ENCODE data around the gene CLCA4. TPM values are rescaled to one million over a fixed set of nuclear protein-coding genes. Genes with fewer than 3 reads are reported as not detected.

CLCA4 gene
- total and polyA plus RNA-seq, 2 of the 4 experiments (the other 2 are of a cell fraction): not detected

DNA sequence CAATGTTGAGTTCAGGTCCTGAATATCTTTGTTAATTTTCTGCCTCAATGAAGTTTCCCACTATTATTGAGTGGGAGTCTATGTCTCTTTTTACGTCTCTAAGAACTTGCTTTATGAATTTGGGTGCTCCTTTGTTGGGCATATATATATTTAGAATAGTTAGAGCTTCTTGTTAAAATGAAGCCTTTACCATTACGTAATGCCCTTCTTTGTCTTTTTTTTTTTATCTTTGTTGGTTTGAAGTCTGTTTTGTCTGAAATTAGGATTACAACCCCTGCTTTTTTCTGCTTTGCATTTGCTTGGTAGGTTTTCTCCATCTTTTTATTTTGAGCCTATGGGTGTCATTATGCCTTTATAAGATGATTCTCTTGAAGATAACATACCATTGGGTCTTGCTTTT lies 10.9 kb downstream of the CLCA4 start:
- DNase-seq (no peak), ATAC-seq (ENCODE audit: low read depth) (no peak)
- no peaks in the 10 kb centered on the region for H3K79me1 ChIP-seq (ENCODE audit: low read depth in 1 of 2, low read length in 2 of 2)
- H3K4ac ChIP-seq (ENCODE audit: low read depth, low read length): no peak overlapping the region
- 0 out of 2 replicates have a peak, but pooled peaks cover 1% of the 10 kb centered on the region for H3K9me3 ChIP-seq (ENCODE audit: control insufficient read depth, insufficient read depth, low read length)
- ChIA-PET POLR2A (ENCODE audit: unreplicated experiment) (no interaction called here), CTCF (no interaction called here)
- H3K23ac ChIP-seq (ENCODE audit: low read depth, low read length): no peak overlapping the region
- TF ChIP-seq POLR2A (IDR thresholded peaks at IDR 0.05; ENCODE audit: low read depth, low read length) (no peak), SMC3 (IDR thresholded peaks at IDR 0.05; ENCODE audit: low read depth, low read length) (no peak), MAZ (IDR thresholded peaks at IDR 0.05; ENCODE audit: borderline replicate concordance, low read depth, low read length) (no peak), CHD1 (IDR thresholded peaks at IDR 0.05; ENCODE audit: low read depth, low read length) (no peak), BHLHE40 (IDR thresholded peaks at IDR 0.05; ENCODE audit: low read depth, low read length) (no peak), CEBPB (IDR thresholded peaks at IDR 0.05; ENCODE audit: low read depth, low read length) (no peak), RAD21 (IDR thresholded peaks at IDR 0.05; ENCODE audit: low read length) (no peak), RFX5 (IDR thresholded peaks at IDR 0.05; ENCODE audit: low read depth, low read length) (no peak)
- intact Hi-C loops (cut with micrococcal nuclease) (no loop called here), in situ Hi-C loops (cut with MboI; ENCODE audit: low sequenced_read_pairs) (no loop called here), dilution Hi-C loops (cut with HindIII; ENCODE audit: low sequenced_read_pairs, unreplicated experiment) (no loop called here)
- H3K27me3 ChIP-seq (ENCODE audit: control insufficient read depth, insufficient read depth, low read length): no peaks in the 10 kb centered on the region
- H3K9ac ChIP-seq (ENCODE audit: low read depth, low read length): no peak overlapping the region
- no peak overlapping the region for H3K4me2 ChIP-seq (ENCODE audit: low read depth, low read length)
- H4K5ac ChIP-seq (ENCODE audit: low read depth, low read length): no peak overlapping the region
- no peak overlapping the region for H2AFZ ChIP-seq (replicated peaks; ENCODE audit: low read length, poor library complexity)
- H3K4me1 ChIP-seq (ENCODE audit: control insufficient read depth, insufficient read depth, low read length): no peaks in the 10 kb centered on the region
- H4K91ac ChIP-seq (ENCODE audit: insufficient read depth, low read depth, low read length): no peak overlapping the region
- H3K4me3 ChIP-seq (ENCODE audit: insufficient read depth, low read depth, low read length): no peak overlapping the region
- no peak overlapping the region for H2BK15ac ChIP-seq (ENCODE audit: low read depth, low read length)
- H3K36me3 ChIP-seq (ENCODE audit: control insufficient read depth, insufficient read depth, low read length): no peaks in the 10 kb centered on the region
- H3K56ac ChIP-seq (ENCODE audit: extremely low read depth, insufficient read depth, low read length): no peak overlapping the region
- no peak overlapping the region for H2AK9ac ChIP-seq (replicated peaks; ENCODE audit: low read depth, low read length, poor library complexity)
- no peak overlapping the region for H2BK5ac ChIP-seq (ENCODE audit: low read depth, low read length, poor library complexity, severe bottlenecking)
- WGBS, 2 experiments (ENCODE audit: extremely low coverage in 2 of 2, insufficient read length in 1 of 2): no CpG with 5 or more reads among the region's 2 CpGs
- no peak overlapping the region for H2BK20ac ChIP-seq (ENCODE audit: low read depth, low read length)
- no peak overlapping the region for H3K14ac ChIP-seq (replicated peaks; ENCODE audit: low read depth, low read length)
- H2AK5ac ChIP-seq (ENCODE audit: low read depth, low read length): no peak overlapping the region
- H4K8ac ChIP-seq (ENCODE audit: low read depth in 2 of 2, low read length in 2 of 2): no peak overlapping the region
- H2BK120ac ChIP-seq (ENCODE audit: low read depth, low read length): no peak overlapping the region
- H3K27ac ChIP-seq (ENCODE audit: insufficient read depth, low read length): no peak overlapping the region
- no peaks in the 10 kb centered on the region for H3K9me1 ChIP-seq (ENCODE audit: insufficient read depth, low read length)
- no peak overlapping the region for H3K18ac ChIP-seq (ENCODE audit: low read depth, low read length)
- no TSS peak for BruUV-seq (replicated peaks)
- no peaks in the 10 kb centered on the region for H4K20me1 ChIP-seq (ENCODE audit: insufficient read depth, low read length)
